ENCODE results near the gene ZC3H4. TPM values are rescaled to one million over a fixed set of nuclear protein-coding genes. Genes with fewer than 3 reads are reported as not detected.

ZC3H4 gene
- total and polyA plus RNA-seq, 10 of the 15 experiments (the other 5 are each of a cell fraction or from before 2014, with no cell fraction given): 5.1 to 86.3 (median 15.5) TPM

- TF ChIP-seq NR2F1 (conservative IDR thresholded peaks at IDR 0.05) (no peak), MYB (IDR thresholded peaks at IDR 0.05; ENCODE audit: borderline replicate concordance, low read depth, low read length) (no peak), ZNF207 (IDR thresholded peaks at IDR 0.05; ENCODE audit: borderline replicate concordance) (no peak), YY1 (IDR thresholded peaks at IDR 0.05; ENCODE audit: low read depth, low read length) (no peak)
Measured at GRCh38 chr19:47044946-47045866, 68.4 kb downstream of the ZC3H4 start (continued).

GRCh38 chr19:47040869-47041268 lies 72.7 kb downstream of the ZC3H4 start:
- Histone ChIP-seq H3K9ac (ENCODE audit: control insufficient read depth, insufficient read depth, low read length) (no peak overlapping the region), H4K20me1 (ENCODE audit: control insufficient read depth, insufficient read depth) (no peaks in the 10 kb centered on the region), H3K4me3 (no peak overlapping the region), H3K27me3 (replicated peaks in 1 of 2; ENCODE audit: control insufficient read depth in 2 of 2, insufficient read depth in 2 of 2, low read length in 1 of 2) (no peaks in the 10 kb centered on the region), H3K4me1 (ENCODE audit: control insufficient read depth, insufficient read depth, low read length) (no peaks in the 10 kb centered on the region), H3K4me2 (ENCODE audit: control insufficient read depth, insufficient read depth) (no peak overlapping the region), H3K79me2 (ENCODE audit: control insufficient read depth, insufficient read depth, low read length) (no peaks in the 10 kb centered on the region), H2AFZ (ENCODE audit: control insufficient read depth, low read depth, low read length) (no peak overlapping the region), H3K9me3 (replicated peaks; ENCODE audit: control insufficient read depth, insufficient read depth, low read length) (no peaks in the 10 kb centered on the region), H3K36me3 (ENCODE audit: control insufficient read depth in 2 of 2, insufficient read depth in 2 of 2, low read length in 1 of 2) (no peaks in the 10 kb centered on the region), H3K27ac (ENCODE audit: control insufficient read depth, insufficient read depth) (no peak overlapping the region)
- SMC1A ChIA-PET (ENCODE audit: uncharacterized antibody, unreplicated experiment): no interaction called here
- ATAC-seq (no peak), FAIRE-seq (no peak), DNase-seq (ENCODE audit: low read depth, low spot score) (no peak)
- intact Hi-C loops (cut with micrococcal nuclease; ENCODE audit: unreplicated experiment): no loop called here
- in situ Hi-C loops (cut with MboI): no loop called here
- RAD21 ChIA-PET (ENCODE audit: unreplicated experiment): interaction anchor here (0.6 kb wide), 1 partner anchor 1061 kb away, joined by 3 read pairs; no protein-coding TSS in a partner anchor
- WGBS (ENCODE audit: insufficient coverage, insufficient replicate concordance, low lambda C conversion rate, missing lambda C conversion rate): 86% methylated on average over 8 of the region's 8 CpGs
- TF ChIP-seq TCF7 (IDR thresholded peaks at IDR 0.05; ENCODE audit: borderline replicate concordance) (no peak), ZZZ3 (IDR thresholded peaks at IDR 0.05; ENCODE audit: control insufficient read depth, insufficient read length, low read depth) (no peak), STAT3 (IDR thresholded peaks at IDR 0.05; ENCODE audit: low read depth, low read length) (no peak), TCF12 (IDR thresholded peaks at IDR 0.05; ENCODE audit: low read depth, low read length) (no peak), IKZF2 (IDR thresholded peaks at IDR 0.05) (no peak)
- no TSS peak for BruUV-seq (replicated peaks)
- CTCF ChIA-PET: no interaction called here
- POLR2A ChIA-PET: no interaction called here

All from GM12878 (cell line).